Cardiac fibroblast (primary cell): ENCODE measurements around the gene PIK3R3.
A peak's percentile ranks its signal among the peaks of the same experiment; 100 is the strongest.

ENCODE experiments used
- DNase-seq, 2 donors: peaks; one replicate each; pipeline versions ENCODE4 v3.0.0 to v3.0.0-alpha.2; 2010; ENCODE audit warnings: low read depth in 2 of 2
- H3K4me3 ChIP-seq, 2 donors: replicated peaks in 1 of 2; 1 replicate in 1 of 2; 2 replicates in 1 of 2; pipeline ENCODE4 v1.5.1; 2011; ENCODE audit warnings: low read depth in 2 of 2, low read length in 2 of 2, mild to moderate bottlenecking in 2 of 2, moderate library complexity in 1 of 2
- TF ChIP-seq, protein P1 (sequence below): IDR thresholded peaks from one replicate; pipeline ENCODE4 v1.5.1; 2011; ENCODE audit warnings: low read depth, mild to moderate bottlenecking, low read length, inconsistent platforms

PIK3R3 gene

DNA sequence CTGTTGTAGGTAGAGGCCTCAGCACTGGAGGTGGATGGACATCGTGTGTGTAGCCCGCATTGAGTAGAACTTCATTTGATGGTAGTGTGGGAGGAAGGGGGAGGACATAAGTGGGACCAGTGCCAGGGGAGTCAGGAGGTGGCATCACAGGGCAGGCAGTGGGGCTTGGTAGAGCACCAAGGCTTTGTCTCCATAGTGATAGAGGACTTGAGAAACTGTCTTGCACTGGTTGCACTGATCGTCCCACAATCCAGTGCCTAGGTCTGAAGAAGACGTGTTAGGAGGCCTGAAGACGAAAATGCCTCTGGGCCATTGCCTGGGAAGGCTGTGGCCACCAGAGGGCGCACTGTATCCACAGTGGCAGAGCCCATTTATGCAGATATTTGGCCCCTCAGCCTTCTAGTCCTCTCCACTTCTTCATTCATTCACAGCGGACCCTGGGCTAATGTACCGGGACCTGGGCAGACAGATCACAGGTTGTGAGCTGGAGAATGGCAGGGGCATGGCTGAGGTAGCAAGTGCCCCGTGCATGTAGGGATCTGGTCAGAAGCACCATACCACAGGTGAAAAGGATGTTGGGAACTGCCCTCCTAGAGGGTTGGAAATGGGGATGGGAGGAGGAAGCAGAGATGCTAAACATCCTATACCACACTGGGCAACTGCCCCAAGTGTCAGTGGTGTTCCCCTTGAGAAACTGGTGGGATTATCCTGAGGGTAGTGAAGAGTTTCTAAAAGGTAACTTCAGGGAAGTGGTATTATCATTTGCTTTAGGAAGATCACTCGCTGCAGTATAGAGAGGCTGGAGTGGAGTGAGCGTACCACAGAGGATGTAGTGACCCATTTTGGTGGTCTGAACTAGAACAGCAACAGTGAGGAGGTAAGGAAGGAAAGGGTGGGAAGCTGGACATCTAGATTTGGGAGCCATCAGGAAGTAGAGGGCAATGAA is 95.3 kb downstream of the PIK3R3 start:
- TF ChIP-seq, protein P1, sequence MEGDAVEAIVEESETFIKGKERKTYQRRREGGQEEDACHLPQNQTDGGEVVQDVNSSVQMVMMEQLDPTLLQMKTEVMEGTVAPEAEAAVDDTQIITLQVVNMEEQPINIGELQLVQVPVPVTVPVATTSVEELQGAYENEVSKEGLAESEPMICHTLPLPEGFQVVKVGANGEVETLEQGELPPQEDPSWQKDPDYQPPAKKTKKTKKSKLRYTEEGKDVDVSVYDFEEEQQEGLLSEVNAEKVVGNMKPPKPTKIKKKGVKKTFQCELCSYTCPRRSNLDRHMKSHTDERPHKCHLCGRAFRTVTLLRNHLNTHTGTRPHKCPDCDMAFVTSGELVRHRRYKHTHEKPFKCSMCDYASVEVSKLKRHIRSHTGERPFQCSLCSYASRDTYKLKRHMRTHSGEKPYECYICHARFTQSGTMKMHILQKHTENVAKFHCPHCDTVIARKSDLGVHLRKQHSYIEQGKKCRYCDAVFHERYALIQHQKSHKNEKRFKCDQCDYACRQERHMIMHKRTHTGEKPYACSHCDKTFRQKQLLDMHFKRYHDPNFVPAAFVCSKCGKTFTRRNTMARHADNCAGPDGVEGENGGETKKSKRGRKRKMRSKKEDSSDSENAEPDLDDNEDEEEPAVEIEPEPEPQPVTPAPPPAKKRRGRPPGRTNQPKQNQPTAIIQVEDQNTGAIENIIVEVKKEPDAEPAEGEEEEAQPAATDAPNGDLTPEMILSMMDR = peak; percentile 97
- no peak overlapping the region for H3K4me3 ChIP-seq
- DNase-seq = peak; percentile 85 to 88

GRCh38 chr1:46034601-46035516 is 97.6 kb downstream of the PIK3R3 start:
- H3K4me3 ChIP-seq = no peak overlapping the region
- no peak for DNase-seq
- TF ChIP-seq, protein P1 = no peak

GRCh38 chr1:46030876-46031660 is 101.4 kb downstream of the PIK3R3 start:
- no peak overlapping the region for H3K4me3 ChIP-seq
- TF ChIP-seq, protein P1 = no peak
- DNase-seq = peak in 1 of 2 donors; percentile 38

DNA sequence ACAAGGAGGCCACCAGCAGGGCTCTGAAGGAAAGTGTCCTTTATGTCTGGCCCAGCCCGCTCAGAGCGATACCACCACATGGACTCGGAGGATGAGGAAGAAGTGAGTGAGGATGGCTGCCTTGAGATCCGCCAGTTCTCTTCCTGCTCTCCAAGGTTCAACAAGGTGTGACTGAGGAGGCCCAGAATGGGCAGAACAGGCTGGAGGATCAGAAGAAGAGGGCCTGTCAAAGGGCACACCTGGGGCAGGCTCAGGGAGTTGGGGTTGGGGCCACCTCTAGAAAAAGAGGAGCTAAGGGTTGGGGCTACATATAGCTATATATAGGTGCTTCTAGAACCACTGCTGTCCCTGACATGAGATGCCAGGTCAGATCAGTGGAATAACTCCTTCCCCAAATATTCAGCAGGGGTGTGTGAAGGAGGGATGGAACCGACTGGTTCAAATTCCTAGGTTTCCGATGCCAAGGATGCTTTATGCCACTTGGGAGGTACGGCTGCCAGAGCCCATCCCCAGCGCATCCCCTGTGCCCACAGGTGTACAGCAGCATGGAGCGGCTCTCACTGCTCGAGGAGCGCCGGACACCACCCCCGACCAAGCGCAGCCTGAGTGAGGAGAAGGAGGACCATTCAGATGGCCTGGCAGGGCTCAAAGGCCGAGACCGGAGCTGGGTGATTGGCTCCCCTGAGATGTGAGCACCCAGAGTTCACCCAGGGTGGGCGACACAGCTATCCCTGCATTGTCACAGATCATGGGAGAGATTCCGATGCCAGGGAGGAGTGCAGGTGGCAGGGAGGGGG is 102.2 kb downstream of the PIK3R3 start:
- TF ChIP-seq, protein P1 = no peak
- no peak overlapping the region for H3K4me3 ChIP-seq
- DNase-seq = no peak

GRCh38 chr1:46027788-46028573 is 104.4 kb downstream of the PIK3R3 start:
- H3K4me3 ChIP-seq = no peak overlapping the region
- TF ChIP-seq, protein P1 = no peak
- no peak for DNase-seq
